Stimulated activated CD8-positive, alpha-beta memory T cell treated with anti-CD3 and anti-CD28 coated beads, Interleukin-7, amount 100 ng/mL, for 1 hour (primary cell): ENCODE results near the gene PTMS.
"Not testable (repeated sequence)": the region's sequence is repeated elsewhere in the genome, so short reads cannot be mapped to it uniquely, and the experiment has no call there.

Source experiments
- DNase-seq, 2 donors: peaks; one replicate each; pipeline ENCODE4 v3.0.0-alpha.2; 2020; ENCODE audit warnings: low read depth in 2 of 2

The PTMS gene, protein sequence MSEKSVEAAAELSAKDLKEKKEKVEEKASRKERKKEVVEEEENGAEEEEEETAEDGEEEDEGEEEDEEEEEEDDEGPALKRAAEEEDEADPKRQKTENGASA

DNA sequence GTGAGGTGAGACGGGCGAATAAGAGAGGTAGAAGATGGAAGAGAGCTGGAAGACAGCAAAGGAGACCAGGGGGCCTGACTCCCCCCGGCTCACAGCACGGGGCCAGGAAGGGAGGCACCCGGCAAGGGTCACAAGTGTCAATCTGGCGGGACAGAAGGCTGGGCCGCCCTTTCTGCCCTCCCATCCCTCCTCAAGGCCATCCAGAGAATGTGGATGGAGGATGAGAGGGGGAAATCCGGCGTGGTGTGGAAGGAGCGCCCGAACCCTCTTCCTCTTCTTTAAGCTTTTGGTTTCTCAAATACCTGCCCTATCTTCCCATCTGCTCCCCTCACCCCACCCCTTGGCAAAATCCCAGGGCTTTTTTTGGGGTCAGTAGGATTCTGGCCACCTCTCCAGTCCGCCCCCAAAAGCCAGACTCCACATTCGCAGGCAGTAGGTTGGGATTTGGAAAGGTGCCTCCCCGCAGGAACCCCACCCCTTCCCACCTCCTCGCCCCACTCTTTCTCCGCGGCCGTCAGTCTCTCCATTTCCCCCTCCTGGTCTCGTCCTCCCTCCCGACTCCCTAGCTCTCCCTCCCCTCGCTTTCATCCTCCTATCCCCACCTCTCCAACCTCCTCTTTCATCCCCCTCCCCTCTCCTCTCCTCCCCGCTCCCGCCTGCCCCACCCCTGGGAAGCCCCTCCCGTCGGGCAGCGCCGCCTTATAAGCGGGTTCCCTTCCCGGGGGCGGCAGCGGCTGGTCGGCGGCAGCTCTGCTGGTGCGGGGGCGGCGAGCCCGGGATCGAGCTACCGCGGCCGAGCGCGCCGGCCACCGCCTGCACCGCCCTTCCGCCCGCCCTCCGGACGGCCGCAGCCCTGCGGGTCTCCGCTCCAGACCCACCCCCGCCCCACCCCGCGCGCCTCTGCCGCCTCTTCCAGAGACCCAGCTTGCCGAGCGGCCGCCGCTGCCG is at the start of gene PTMS:
TSS of gene PTMS (plus strand) at position 730 of the 948 bp plus-strand sequence. CDS start 343 bp downstream, outside the sequence.
- no peak for DNase-seq

- DNase-seq = no peak
Observed at GRCh38 chr12:6716874-6717437, 49.2 kb upstream of the PTMS start.

DNA sequence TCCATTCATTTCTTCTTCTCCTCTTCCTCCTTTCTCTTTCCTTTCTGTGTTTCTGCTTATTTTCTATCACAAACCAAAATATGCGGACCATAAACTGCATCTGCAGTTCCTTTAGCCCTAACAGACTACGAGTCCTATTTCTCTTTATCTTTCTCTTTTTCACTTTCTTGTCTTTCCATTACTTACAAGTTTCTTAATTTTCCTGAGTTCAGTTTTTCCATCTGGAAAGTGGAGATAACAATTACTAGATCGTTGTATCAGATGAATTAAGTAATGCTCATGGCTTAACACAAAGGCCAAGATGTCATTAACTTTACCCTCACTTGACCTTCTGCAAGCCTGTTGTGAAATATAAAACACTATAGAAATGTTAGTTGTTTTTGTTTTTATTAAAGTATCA is 43.3 kb upstream of the PTMS start:
- DNase-seq = no peak

DNA sequence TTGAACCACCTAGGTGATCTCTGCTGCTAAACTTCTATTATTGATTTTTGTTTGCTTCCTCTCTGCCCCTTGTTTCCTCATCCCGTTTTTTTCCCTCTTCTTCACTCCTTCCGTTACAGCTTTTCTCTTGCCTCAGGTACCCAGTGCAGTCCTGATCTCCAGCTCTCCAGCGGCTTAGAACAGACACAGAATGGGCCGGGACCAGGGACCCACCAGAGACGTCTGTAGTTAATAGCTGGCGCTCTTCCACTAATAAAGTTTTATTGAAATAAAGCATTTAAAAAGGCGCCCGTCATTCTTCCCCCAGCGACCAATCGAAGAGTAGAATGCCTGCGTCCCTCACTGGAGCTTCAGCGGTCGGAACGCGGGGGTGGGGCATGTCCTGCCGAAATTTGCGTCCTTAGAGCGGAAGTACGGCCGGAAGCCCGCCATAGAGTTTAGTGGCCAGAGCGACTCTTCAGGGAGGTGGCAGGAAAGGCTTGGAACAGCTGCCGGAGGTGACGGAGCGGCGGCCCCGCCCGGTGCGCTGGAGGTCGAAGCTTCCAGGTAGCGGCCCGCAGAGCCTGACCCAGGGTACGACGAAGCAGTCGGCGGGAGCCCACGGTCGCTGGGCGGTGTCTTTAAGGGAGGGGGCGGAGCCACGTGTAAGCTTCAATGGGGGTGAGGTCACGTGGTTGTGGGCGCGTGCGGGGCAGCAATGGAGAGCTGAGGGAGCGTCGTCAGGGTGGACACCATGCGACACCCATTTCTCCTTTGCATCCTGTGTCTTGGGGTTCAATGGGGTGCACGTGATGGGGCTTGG is 42.4 kb upstream of the PTMS start, which contains the start of gene COPS7A:
TSS of gene COPS7A (plus strand) at position 440 of the 802 bp plus-strand sequence. CDS start 611 bp downstream, outside the sequence.
- DNase-seq = peak; percentile 87 to 88

- no peak for DNase-seq
Observed at GRCh38 chr12:6724409-6724797, 41.8 kb upstream of the PTMS start.

- DNase-seq = no peak
Observed at GRCh38 chr12:6725350-6725749, 40.8 kb upstream of the PTMS start.

- DNase-seq = no peak
Observed at GRCh38 chr12:6729186-6729585, 37.0 kb upstream of the PTMS start.

- DNase-seq = no peak
Observed at GRCh38 chr12:6730169-6730568, 36.0 kb upstream of the PTMS start.

DNA sequence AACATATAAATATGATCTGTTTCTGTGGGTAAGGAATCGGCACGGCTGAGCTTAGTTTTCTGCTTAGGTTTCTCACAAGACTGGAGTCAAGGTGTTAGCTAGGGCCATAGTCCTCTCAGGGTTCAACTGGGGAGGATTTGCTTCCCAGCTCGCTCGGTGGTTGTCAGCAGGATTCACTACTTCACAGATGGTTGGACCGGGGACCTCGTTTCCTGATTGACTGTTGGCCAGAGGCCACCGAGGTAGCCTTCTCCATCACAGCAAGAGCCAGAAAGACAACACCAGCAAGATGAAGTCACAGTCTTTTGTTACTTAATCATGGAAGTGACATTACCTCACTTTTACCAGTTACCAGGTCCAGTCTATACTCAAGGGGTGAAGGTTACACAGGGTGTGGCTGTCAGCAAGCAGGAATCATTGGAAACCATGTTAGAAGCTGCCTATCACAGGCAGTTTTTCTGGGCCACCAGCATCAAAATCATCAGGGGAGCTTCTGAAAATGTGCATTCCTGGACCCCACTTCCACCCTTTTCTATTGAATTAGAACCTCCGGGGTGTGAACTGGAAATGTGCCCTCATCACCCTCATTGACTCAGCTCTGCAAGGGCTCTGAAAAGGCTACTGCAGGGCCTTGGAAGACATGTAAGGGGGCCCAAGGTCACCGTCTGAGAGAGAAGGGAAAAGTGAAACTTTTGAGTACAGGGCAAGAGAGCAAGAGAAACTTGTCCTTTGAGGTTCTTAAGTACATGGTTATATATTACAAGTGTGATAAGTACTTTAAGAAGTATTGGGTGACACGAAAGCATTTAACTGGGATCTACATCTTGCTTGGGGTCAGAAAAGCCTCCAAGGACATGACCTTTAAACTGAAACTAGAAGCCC is 31.4 kb upstream of the PTMS start:
- no peak for DNase-seq

DNA sequence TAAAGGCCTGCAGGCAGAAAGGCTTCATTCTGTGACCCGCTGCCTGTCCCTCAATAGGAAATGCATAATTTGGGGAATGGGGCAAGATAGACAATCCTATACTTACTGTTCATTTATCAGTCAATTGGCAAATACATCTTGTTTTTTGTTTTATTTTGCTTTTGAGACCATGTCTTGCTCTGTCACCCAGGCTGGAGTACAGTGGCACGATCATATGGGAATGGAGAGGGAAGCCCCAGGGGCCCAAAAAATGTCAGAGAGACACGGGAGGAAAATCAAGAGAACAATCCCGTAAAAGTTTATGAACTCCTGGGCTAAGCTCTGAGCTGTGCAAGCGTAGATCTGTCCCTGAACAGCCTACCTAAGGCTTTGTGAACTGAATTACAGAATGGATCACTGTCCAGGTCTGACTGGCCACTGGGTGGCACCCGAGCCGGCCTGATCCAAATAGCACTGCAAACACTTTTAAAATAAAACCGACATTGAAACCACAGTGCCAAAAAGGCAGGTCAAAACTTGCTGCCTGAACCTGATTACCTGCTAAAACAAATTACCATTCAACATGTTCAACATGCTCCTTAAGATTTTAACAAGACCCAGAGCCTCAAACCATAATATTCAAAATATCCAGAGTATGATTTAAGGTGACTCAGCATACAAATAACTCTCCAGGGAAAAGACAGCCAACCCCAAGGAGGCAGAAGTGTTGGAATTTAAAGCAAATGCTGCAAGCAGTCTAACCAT is 30.5 kb upstream of the PTMS start:
- DNase-seq = no peak

DNA sequence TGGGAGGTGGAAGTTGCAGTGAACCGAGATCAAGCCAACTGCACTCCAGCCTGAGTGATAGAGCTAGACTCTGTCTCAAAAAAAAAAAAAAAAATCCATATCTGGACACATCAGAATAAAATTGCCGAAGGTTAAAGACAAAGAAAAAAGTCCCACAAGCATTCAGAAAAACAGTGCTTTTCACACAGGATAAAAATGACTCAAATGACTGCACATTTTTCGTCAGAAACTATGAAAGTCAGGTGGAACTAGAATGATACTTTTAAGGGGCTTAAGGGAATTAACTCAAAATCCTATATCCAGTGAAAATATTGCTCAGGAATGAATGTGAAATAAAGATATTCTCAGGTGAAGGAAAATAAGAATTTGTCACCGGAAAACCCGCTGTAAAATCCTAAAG is 29.4 kb upstream of the PTMS start:
- DNase-seq = no peak

- not testable (repeated sequence) for DNase-seq
Observed at GRCh38 chr12:6742080-6742479, 24.1 kb upstream of the PTMS start.

DNA sequence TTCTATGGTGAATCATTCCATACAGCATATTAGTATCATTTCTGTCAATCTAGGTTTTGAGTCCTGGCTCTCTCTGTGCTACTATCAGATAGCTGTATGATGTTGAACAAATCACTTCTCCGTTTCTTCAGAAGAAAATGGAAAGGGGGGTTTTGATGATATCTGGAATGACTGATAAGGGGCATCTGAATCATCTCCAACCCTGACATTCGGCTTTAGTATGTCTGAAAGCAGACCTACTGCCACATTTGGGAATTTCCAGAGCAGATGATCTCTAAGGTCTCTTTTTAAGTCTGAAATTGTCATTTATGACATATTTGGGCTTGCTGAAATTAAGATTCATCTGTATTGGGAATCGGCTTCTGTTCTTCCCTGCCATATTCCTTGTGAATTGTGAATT is 23.3 kb upstream of the PTMS start:
- no peak for DNase-seq

DNA sequence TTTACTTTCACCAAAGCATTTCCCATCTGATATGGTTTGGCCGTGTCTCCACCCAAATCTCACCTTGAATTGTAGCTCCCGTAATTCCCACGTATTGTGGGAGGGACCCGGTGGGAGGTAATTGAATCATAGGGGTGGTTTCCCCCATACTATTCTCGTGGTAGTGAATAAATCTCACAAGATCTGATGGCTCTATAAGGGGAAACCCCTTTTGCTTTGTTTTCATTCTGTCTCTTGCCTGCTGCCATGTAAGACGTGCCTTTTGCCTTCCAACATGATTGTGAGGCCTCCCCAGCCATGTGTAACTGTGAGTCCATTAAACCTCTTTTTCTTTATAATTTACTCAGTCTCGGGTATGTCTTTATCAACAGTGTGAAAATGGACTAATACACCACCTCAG is 22.9 kb upstream of the PTMS start:
- DNase-seq = not testable (repeated sequence)

DNA sequence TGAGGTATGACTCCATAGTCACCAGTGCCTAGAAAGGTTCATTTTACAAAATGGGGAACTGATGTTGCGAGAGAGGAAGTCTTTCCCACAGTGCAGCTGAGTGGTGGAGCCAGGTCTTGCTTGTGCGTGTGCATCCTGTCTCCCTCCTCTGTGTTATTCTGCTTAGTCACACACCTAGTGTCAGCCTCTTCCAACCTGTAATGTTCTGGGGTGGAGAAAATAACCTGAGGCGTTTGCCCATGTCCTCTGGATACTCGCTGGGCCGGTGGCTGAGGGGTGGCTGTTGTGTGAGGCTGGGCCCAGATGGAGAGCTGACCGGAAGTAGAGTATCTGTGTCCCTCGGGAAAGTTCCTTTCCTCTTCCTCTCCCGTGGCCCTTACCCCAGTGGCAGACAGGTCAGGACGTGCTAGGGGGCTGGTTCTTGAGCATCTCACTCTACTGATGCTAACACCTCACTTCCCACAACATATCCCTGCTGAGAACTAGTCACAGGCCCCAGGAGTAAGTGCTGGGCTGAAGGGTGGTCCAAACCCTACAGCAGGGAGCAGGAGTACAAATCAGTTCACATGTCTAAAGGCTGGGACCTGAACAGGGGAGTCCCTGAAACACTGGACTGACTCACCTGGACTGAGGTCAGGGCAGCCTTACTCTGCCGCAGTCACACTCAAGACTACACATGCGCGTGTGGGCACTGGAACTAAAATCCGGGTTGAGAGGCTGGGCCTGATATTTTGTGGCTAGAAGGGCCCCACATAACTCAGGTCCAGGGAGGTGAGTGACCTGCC is 20.2 kb upstream of the PTMS start:
- DNase-seq = no peak

- no peak for DNase-seq
Observed at GRCh38 chr12:6747216-6747615, 18.9 kb upstream of the PTMS start.

DNA sequence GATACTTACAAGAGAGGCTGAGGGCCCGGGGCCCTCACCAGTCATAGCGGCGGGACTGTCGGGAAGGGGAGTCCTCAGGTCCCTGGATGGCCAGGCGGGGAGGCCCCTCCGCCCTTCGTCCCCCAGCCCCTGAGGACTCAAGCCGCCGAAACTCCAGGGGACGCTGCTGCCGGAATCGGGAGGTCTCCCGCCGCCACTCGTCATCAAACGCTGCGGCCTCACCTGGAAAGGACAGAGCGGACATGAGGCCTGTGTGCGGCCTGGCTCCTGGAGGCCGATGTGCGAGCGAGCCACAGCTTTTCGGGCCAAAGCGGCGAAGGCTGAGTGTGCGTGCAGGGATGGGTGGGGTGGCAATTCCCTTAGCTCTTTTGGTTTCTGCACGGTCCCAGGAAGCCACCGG is 17.4 kb upstream of the PTMS start:
- no peak for DNase-seq

GRCh38 chr12:6750506-6750905 is 15.7 kb upstream of the PTMS start:
- DNase-seq = no peak

- DNase-seq = no peak
Observed at GRCh38 chr12:6751767-6752166, 14.4 kb upstream of the PTMS start.
